ENCODE measurements around the gene PI4K2B. TPM values are rescaled to one million over a fixed set of nuclear protein-coding genes. Genes with fewer than 3 reads are reported as not detected.
A peak's percentile ranks its signal among the peaks of the same experiment; 100 is the strongest.

The PI4K2B gene
- total RNA-seq, 1 donor from 2014 or later, result 10.7 TPM

DNA sequence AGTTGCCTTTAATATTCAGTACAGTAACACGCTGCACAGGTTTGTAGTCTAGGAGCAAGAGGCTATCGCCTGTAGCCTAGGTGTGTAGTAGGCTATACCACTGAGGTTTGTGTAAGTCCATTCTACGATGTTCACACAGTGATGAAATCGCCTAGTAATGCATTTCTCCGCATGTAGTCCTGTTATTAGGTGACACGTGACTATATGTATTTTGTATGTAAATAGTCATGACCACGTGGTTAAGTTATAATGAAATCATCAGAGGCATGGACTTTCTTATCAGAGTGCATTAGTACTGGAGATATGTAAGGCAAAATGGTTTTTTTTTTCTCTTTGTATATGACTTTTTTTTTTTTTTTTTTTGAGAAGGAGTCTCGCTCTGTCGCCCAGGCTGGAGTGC, 68.8 kb downstream of the PI4K2B start:
- TF ChIP-seq CTCF (conservative IDR thresholded peaks at IDR 0.05), result no peak
- no peak for DNase-seq (ENCODE audit: low read depth, low spot score)
- peaks cover 29% of the 10 kb centered on the region for H3K27me3 Mint-ChIP-seq (ENCODE audit: low read depth)
- H3K27ac Mint-ChIP-seq (ENCODE audit: unreplicated experiment), result no peak overlapping the region
- H3K9me3 Mint-ChIP-seq, result no peaks in the 10 kb centered on the region
- H3K4me1 Mint-ChIP-seq, result peaks cover 5% of the 10 kb centered on the region
- H3K4me3 Mint-ChIP-seq, result no peak overlapping the region
- no peaks in the 10 kb centered on the region for H3K36me3 Mint-ChIP-seq (ENCODE audit: low read depth)

GRCh38 chr4:25303578-25303977, 69.7 kb downstream of the PI4K2B start:
- DNase-seq (ENCODE audit: low read depth, low spot score), result no peak
- Mint-ChIP-seq H3K27ac (ENCODE audit: unreplicated experiment) (no peak overlapping the region), H3K36me3 (ENCODE audit: low read depth) (no peaks in the 10 kb centered on the region), H3K27me3 (ENCODE audit: low read depth) (peaks cover 21% of the 10 kb centered on the region), H3K4me3 (no peak overlapping the region), H3K4me1 (peaks cover 12% of the 10 kb centered on the region), H3K9me3 (no peaks in the 10 kb centered on the region)
- TF ChIP-seq CTCF (conservative IDR thresholded peaks at IDR 0.05), result no peak

DNA sequence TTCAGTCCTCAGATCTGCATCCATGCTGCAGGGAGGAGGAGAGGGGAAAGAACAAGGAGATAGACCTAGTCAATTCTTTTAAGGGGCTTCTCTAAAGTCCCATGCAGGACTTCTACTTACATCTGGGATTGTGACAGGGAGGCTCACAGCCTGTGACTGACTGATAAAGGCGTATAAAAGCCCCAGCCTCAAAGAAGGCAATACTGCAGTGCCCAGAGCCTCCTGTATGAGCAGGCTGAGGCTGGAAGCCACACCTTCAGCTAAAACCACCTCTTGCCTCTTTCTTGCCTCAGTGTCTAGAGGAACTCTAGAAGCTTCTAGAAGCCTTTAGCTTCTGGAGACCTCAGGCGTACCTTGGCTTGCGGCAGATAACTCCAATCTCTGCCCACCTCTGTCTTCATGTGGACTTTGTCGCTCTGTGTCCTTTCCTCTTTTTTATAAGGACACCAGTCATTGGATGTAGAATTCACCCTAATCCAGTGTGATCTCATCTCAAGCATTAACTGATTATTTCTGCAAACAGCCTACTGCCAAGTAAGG, 72.8 kb downstream of the PI4K2B start:
- TF ChIP-seq CTCF (conservative IDR thresholded peaks at IDR 0.05), result no peak
- H3K4me1 Mint-ChIP-seq, result peaks cover 12% of the 10 kb centered on the region
- DNase-seq (ENCODE audit: low read depth, low spot score), result no peak
- H3K27ac Mint-ChIP-seq (ENCODE audit: unreplicated experiment), result no peak overlapping the region
- H3K9me3 Mint-ChIP-seq, result no peaks in the 10 kb centered on the region
- no peak overlapping the region for H3K4me3 Mint-ChIP-seq
- no peaks in the 10 kb centered on the region for H3K27me3 Mint-ChIP-seq (ENCODE audit: low read depth)
- H3K36me3 Mint-ChIP-seq (ENCODE audit: low read depth), result no peaks in the 10 kb centered on the region

DNA sequence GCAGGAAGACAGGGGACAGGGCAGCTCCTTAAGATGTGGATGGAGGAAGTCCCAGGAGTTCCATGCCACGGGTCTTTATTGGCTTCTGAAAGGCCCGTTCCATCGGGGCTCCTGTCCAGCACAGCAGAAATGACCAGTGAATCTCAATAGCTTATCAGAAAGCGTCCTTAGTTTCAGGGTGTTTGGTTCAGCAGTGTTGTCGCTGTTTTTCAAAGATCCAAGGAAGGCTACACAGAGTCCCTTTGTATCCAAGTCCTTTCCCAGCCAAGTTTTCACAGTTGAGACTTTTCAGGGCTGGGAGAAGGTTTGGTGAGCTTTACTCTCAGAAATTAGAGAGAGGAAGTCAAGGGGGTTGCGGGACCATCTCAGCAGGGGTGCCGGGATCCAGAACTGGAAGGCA, 73.8 kb downstream of the PI4K2B start:
- H3K4me3 Mint-ChIP-seq, result peak overlapping the region; percentile 9
- H3K27me3 Mint-ChIP-seq (ENCODE audit: low read depth), result no peaks in the 10 kb centered on the region
- DNase-seq (ENCODE audit: low read depth, low spot score), result no peak
- peaks cover 12% of the 10 kb centered on the region for H3K4me1 Mint-ChIP-seq
- no peaks in the 10 kb centered on the region for H3K9me3 Mint-ChIP-seq
- no peak for TF ChIP-seq CTCF (conservative IDR thresholded peaks at IDR 0.05)
- no peaks in the 10 kb centered on the region for H3K36me3 Mint-ChIP-seq (ENCODE audit: low read depth)
- H3K27ac Mint-ChIP-seq (ENCODE audit: unreplicated experiment), result peak overlapping the region; percentile 93

- Mint-ChIP-seq H3K4me3 (peak overlapping the region; percentile 9), H3K27ac (ENCODE audit: unreplicated experiment) (no peak overlapping the region), H3K27me3 (ENCODE audit: low read depth) (no peaks in the 10 kb centered on the region), H3K4me1 (peaks cover 13% of the 10 kb centered on the region), H3K9me3 (no peaks in the 10 kb centered on the region), H3K36me3 (ENCODE audit: low read depth) (no peaks in the 10 kb centered on the region)
- no peak for DNase-seq (ENCODE audit: low read depth, low spot score)
- TF ChIP-seq CTCF (conservative IDR thresholded peaks at IDR 0.05), result no peak
Measured at GRCh38 chr4:25308306-25308705, 74.5 kb downstream of the PI4K2B start.
